NCI-H345 treated with DMSO at 0.1 percent for 48 hours (cell line): Measurements from ENCODE around the gene SLC43A2.
"Not testable (repeated sequence)": the region's sequence is repeated elsewhere in the genome, so short reads cannot be mapped to it uniquely, and the experiment has no call there.

Experiments used
- DNase-seq: peaks from one replicate; lab custom pipeline; 2025; ENCODE audit not compliant: unreplicated experiment; lab: John Stamatoyannopoulos, UW

SLC43A2 gene

DNA sequence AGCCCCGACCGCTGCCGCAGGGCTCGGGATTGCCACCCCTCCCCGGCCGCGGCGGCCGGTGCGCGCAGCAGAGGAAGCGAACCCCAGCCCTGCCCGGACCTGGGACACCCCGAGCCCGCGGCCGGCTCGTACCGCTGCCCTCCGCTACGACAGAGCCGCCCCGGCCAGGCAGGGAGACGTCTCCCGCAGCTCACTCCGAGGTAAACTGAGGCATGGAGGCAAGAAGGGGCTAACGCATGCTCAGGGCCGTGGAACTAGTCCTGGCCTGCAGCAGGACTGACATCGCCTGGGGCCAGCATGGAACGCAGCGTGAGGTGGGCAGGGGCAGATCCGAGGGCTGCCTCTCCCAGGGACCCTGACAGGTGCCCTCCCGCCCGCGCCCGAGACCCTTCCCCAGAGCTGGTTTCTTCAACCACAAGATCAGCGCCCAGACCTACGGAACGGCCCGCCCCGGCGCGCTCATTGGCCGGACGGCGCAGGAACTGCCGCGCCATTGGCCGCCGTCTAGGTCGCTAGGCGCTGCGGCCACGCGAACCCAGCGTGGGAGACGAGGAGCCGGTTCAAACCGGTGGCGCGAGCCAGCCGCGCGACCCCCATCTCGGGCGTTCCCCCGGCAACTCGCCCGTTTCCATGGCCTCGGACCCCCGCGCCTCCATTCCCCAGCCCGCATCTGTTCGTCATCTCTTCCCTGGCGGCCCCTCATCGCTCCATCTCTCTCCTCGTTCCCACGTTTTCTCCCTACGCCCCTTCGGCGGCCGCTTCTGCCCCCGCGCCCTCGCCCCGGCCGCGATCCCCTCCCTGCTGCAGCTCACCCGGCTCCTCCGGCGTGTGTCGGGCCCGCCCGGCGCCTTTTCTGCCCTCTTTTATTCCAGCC is at the start of gene SLC43A2:
SLC43A2 (minus strand) TSS at position 853 of the 874 bp plus-strand sequence. CDS start 960 bp downstream, outside the sequence.
- peak; percentile 73 for DNase-seq

DNA sequence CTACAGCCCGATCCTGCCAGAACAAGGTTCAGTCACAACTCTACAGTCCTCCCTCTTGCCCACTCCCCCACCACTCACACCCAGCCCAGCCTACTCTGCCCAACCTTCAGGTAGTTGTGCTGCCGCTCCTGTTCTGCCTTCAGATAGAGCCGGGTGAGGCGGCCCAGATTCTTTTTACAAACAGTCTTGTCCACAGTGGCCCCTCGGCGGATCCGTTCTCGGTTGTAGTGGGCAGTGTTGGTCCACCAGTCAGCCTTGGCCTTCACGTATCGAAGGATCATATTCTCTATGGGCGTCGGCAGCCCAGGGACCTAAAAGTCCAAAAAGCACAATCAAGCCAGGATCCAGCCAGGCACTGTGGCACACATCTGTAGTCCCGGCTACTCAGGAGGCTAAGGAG is 47.8 kb upstream of the SLC43A2 start:
- no peak for DNase-seq

DNA sequence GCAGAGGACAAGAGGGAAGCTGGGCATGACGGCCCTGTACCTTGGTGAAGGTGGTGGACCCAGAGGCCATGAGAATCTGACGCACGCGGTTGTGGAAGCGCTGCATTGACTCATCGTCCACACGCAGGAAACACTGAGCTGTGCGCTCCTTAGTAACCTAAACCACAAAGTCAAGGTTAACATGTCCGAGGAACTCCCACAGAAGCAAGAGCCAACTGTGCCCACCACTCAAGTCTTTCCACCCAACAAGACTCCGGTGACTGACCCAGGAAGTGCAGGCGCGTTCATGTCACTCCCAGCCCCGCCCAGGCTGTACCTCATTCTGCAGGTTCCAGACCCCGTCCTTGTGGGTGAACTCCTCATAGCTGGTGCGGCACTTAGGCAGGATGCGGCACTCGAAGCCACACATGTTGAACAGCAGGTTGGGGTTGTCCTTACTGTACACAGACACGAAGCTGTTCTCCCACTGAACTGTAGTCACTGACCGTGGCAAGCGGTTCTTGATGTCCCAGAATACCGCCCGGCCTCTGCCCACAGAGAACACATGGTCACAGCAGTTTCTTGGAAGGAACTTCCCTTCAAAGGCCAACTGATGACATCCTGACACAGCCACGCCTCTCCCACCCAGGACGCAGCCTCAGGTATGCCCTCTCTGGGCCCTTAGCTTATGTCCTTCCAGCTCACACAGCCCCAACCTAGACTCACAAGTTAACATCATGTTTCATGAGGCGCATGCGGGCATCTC is 44.6 kb upstream of the SLC43A2 start:
- no peak for DNase-seq

DNA sequence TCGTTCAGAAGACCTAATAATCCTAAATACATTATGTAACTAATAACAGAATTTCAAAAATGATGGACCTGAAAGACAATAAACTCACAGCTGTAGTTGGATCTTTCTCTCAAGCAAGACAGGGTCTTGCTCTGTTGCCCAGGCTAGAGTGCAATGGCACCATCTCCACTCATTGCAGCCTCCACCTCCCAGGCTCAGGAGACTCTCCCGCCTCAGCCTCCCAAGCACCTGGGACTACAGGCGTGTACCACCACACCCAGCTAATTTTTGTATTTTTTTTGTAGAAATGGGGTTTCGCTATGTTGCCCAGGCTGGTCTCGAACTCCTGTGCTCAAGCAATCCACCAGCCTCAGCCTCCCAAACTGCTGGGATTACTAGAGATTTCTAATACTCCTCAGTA is 35.3 kb upstream of the SLC43A2 start:
- DNase-seq: not testable (repeated sequence)

DNA sequence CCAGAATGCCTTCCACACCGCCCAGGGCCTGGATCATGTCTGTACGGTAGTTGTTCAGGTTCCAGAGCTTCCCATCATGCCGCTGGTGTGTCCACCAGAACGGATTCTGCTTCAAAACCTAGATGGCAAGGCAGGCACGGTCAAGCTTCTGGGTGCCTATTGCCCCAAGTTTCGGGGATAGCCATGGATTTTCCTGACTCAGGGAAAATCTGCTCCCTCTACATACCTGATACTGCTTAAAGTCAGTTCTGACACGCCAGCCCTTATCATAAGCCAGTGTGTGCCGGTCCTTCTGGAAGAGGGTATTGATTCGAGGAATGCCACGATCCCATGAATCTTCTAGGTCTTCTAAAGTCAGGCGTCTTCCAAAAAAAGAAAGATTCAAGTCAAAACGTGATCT is 32.4 kb upstream of the SLC43A2 start:
- DNase-seq: no peak

DNA sequence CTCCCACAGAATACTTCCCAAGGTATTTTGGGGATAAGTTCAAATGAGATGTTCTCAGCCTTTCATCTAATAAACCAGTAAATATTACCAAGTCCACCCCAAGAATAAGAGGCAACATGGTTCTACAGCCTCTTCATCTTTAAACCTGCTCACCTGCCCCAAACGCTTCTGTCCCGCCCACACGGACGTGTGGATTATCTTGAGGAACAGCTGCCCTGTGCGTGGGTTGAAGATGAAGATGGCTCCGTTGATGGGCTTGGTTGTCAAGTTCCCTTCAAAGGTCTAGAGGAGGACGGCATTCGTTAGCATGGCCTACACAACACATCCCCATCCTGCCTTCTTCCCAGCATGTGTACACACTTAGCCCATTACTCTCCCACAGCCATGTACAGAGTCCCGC is 29.5 kb upstream of the SLC43A2 start:
- no peak for DNase-seq

DNA sequence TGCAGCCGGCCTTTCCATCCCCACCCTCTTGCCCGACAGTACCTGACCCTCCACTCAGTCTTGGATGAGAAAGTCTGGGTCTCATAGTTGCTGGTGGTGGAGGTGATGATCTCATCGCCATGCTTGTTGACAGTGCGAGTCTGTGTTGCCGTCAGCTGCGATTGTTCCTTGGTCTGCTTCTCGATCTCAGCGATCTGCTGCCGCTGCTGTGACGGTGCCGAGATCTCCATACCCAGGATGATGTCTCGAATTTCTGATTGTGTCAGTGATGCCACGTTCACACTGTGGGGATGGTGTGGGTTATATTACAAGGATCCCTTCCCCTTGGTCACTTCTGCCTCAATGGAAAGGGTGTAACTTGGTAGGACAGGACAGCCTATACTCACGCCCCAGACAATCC is 25.1 kb upstream of the SLC43A2 start:
- no peak for DNase-seq

DNA sequence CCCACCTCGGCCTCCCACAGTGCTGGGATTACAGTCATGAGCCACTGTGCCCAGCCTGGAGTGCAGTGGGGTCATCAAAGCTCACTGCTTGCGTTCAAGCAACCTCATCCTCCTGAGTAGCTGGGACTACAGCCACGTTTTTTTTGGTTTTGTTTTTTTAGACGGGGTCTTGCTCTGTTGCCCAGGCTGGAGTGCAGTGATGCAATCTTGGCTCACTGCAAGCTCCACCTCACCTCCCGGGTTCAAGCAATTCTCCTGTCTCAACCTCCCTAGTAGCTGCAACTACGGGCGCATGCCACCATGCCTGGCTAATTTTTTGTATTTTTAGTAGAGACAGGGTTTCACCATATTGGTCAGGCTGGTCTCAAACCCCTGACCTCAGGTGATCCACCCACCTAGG is 24.2 kb upstream of the SLC43A2 start:
- not testable (repeated sequence) for DNase-seq

DNA sequence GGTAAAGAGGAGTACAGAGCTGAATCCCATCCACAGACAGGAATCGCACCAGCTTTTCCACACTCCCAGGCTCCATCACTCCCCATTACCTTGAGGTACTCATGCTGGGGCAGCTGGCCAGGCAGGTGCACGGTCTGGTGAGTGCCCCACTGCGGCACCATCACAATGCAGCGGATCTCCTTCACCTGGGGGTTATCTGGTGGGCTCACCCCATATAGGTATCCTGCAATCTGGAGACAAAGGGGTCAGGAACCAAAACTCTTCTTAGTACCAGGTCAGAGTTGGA is 22.9 kb upstream of the SLC43A2 start:
- no peak for DNase-seq

DNA sequence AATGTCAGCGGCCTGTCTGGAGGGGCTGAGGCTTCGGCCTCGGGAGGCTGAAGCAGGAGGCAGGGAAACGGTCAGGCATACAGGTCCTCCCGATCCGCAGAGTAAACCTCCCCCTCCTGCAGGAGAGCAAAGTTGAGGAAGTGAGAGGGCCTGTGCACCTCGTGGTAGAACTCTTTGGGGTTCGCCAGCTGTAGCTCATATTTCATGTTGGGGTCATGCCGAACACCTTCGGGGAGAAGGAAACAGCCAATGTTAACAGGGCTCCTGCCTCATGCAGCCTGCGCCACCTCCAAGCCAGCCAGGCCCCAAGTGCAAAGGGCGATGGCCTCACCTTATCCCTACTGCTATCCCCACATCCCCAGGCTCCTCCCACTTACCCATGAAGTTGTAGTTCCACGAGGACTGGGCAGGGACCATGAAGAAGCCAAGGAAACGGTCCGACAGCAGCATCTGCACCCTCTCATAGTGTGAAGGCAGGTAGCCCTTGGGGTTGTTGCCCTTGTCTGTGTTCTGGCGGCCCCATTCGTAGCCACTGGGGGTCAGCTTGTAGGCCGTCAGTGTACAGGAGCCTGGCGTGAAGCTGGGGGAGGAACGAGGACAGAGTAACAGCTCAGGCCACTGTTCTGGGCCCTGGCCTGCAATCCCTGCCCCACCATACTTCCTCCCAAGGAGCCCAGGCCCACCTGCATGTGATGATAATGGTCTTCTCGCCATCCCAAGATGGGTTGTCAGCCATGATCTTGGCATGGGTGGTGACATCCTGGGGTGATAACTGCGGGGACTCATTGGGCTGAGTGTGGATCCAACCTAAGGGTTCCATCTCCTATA is 22.3 kb upstream of the SLC43A2 start:
- no peak for DNase-seq

DNA sequence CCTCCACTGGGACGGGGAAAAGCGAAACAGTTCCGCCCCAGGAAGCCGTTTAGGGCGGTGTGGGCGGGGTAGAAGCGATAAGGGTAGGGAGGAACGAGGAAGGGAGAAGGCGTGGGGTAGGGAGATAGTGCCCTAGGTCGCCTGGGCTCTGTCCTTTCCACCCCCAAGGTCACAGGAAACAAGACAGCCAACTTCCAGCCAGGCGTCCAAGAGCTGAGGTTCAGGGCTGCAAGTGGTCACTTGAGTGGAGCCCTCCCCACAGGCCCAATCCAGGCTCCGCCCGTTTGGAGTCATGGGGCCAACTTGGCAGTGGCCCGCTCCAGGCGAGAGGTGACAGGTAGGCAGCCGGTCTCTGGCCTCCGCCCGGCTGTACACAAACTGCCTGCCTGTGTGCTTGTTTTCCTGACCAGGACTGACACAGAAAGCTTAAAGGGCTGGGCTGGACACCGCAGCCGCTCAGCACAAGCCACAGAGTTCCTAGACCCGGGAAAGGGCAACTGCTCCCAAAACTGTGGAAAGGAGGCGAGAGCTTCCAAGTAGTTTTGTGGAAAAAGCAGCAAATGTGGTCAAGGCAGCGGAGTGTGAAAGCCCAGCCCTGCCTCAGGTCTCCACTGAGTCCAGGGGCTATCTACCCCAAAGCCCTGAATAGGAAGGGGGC is 21.3 kb upstream of the SLC43A2 start, which contains the start of gene RILP:
RILP (minus strand) TSS at position 23 of the 658 bp plus-strand sequence. CDS start 62 bp downstream, outside the sequence.
- DNase-seq: no peak

DNA sequence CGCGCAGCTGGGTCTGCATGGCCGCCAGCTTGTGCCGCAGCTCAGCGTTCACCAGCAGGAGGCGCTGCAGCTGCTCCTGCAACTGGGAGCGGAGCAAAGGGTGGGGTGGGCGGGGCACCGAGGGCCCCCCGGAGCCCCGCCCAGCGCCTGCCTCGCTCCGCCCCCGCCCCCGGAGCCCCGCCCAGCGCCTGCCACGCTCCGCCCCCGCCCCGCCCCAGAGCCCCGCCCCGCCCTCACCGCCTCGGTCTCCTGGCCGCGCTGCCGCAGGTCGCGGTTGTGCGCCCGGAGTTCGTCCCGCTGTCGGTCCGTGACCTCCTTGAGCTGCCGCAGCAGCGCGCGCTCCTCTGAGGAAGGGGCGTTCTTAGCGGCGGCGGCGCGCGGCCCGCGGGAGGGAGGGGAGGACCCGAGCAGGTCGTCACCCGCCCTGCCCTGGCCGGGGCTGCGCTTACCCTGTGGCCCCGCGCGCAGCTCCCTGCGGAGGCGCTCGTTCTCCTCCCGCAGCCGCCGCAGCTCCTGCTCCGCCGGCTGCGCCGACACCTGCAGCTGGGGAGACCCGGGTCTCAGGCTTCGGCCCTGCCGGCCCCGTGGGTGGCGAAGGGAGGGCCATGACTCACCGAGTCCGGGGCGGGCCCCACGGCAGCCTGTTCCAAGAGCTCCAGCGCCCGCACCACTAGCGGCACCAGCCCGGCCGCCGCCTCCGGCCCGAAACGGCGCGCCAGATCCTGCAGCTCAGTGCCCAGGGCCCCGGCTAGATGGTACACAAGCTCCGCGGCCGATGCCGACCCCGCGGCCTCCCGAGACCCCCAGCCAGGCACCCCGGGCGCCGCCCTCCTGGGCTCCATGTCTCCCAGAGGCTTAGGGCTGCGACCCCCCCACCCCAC is 20.6 kb upstream of the SLC43A2 start:
- DNase-seq: peak; percentile 16

DNA sequence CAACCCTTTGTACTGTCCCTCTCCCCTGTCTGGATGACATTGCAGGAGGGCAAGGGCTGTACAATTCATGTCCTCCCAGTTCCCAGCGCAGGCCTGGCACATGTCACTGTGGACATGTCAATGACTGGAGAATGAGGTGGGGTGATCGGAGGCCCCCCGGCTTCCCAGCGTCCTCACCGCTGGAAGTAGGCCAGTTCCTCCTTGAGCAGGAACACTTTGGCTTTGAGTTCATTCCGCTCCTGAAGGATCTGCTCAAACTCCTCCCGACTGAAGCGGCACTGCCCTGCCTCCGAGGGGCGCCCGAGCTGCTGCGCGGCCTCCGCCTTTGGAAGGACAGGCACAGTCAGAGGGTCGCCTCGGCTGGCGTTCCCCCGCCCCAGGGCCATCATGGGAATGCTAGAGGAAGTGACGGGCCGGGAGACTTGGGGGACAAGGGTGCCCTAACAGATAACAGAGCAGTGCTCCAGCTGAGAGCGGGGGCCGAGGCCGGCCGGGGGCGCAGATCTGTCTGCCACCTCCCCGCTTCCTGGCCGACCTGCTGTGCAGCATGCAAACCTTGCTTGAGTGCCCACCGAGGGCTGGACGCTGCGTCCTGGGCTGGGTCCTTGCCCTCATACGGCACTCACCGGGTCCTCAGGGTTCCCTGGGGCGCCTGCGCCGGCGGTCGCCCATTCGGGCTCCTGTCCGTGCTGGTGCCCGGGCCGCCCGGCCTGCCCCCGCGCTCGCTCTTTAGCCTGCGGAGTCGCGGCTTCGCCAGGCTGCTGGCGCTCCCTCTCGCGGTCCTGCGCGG is 19.7 kb upstream of the SLC43A2 start:
- DNase-seq: no peak

DNA sequence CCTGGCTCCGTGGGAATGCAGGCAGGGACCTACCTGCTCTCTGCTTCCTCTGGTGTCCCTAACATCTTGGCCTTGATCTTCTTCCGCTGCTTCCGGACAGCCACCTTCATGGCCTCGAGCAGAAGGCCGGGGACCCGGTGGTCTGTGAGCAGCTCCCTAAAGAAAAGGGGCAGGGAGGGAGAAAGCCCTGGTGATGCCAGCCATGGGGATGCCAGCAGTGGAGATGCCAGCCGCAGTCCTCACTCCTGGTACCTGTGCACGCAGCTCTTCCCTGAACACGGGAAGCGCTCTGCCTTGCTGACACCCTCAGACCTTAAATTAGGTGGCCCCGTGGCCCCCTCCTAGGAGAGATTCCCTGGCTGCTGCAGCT is 19.2 kb upstream of the SLC43A2 start:
- no peak for DNase-seq

DNA sequence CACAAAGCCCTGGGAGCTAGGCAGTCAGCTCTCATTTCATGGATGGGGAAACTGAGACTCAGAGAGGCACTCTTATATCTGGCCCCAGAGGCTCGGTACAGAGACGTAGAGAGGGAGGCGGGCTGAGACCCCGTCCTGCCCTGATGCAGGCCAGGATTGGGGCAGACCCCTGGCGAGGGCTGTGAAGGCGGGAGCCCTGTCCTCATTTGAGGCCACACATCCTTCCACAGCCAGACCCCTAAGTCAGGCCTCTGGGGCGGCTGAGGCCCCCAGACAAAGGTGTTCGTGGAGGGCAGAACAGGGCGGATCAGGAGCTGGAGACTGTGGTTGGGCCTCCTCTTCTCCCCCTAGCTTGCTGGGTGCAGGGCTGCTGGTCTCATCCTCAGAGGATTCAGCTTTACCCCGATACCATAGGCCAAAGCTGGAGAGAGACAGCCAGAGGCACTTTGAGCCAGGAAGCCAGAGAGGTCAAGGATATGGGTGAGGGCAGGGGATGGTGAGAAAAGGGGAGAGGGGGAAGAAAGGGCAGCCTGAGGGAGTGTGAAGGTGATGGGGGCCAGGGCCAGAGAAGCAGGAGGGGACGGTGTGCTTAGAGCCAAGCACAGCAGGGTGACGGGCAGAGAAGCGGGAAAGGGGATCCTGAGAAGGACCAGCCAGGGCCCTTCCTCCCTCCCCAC is 17.7 kb upstream of the SLC43A2 start:
- DNase-seq: no peak

DNA sequence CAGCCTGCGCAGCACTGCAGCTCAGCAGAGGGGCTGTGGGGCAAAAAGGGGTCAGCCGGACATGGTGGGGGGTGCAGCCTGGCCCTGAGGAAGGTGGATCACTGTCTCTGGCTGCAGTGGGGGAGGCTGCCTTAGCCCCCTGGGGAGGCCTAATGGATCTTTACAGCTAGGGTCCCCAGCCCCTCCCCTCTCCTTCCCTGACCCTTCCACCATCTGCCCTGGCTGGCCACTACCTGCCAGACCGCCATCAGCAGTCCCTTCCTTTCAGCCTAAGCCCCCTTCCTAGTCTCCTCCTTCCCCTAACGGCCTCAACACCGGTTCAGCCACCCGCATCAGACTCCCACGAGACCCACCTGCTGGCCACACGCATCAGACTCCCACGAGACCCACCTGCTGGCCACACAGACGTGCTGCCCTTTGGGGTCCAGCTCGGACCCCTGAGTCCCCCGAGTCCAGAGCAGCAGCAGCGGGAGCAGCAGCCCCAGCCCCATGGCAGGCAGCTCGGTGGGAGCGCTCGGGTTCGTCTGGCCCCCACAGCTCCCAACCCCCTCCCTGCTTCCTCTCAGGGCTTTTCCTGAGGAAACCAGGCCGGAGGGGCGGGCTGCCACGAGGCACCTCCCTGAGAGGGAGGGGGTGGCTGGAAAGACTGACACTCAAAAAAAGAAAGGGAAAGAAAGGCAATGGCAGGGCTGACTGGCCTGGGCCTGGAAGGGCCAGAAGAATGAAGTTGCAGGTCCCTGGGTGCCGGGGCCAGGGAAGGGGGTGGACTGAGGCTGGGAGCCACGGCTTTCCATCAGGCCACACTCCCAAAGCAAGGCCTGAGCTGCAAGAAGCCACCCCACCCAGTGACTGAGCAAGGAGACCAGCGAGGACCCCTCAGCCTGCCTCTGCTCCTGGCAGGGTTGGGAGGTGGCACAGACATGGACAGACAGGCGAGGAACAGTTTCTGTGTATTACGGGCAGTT is 16.9 kb upstream of the SLC43A2 start, which contains the start of gene SCARF1:
SCARF1 (minus strand) TSS at position 526 of the 965 bp plus-strand sequence; CDS start at position 491, 35 bp downstream.
- DNase-seq: no peak

DNA sequence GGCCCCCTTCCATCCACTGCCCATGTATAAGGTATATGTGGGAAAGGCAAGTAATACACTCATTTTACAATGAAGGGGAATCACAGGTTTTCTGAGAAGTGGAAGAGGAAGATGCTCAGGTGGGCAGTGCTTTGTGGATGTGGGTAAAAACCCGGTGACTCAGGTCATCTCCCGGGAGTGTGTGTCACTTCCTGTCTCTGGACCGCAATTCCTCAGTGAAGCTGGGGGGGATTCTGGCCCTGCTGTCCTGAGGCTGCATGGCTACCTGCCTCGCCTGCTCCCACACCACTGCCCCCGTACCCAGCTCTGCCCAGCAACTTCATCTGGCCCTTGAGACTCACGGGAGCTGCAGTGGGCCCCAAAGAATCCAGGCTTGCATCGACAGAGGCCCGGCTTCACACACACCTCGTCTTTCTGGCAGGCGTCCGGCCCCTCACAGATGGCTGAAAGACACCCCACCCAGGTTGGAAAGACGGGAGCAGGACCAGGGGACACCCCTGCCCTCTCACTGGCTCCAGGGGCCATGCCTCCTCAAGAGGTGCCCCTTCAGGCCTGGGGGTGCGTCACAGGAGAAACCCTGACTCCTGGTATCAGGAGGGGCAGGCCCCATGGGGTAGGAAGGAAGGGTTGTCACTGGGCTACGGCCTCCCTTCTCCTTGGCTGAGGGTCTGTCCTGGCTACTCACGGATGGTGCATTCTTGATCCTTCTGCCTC is 16.0 kb upstream of the SLC43A2 start:
- no peak for DNase-seq
